Retinal pigment epithelial cell (primary cell): Measurements from ENCODE around the gene CDK5RAP3.

ENCODE experiments used
- DNase-seq: peaks from one replicate; pipeline ENCODE4 v3.0.0-alpha.2; 2010; ENCODE audit warnings: low read depth
- H3K4me3 ChIP-seq: 2 replicates; pipeline ENCODE4 v1.5.1; 2011; ENCODE audit warnings: mild to moderate bottlenecking, low read length, control low read depth, moderate library complexity
- CTCF ChIP-seq: conservative IDR thresholded peaks from 2 replicates; pipeline ENCODE4 v1.5.1; 2011; ENCODE audit warnings: low read depth, low read length, control low read depth, inconsistent platforms

Gene CDK5RAP3

GRCh38 chr17:47978324-47978723 is 7.4 kb downstream of the CDK5RAP3 start:
- no peak overlapping the region for H3K4me3 ChIP-seq
- DNase-seq = no peak
- TF ChIP-seq CTCF = peak; percentile 78

- no peak for DNase-seq
- no peak for TF ChIP-seq CTCF
- H3K4me3 ChIP-seq = no peak overlapping the region
Measured at GRCh38 chr17:47980541-47980940, 9.6 kb downstream of the CDK5RAP3 start.

GRCh38 chr17:47981462-47981861 is 10.5 kb downstream of the CDK5RAP3 start:
- DNase-seq = no peak
- TF ChIP-seq CTCF = no peak
- no peak overlapping the region for H3K4me3 ChIP-seq

- no peak overlapping the region for H3K4me3 ChIP-seq
- no peak for TF ChIP-seq CTCF
Measured at GRCh38 chr17:47982091-47982617, 11.2 kb downstream of the CDK5RAP3 start.

GRCh38 chr17:47982645-47983390 is 11.9 kb downstream of the CDK5RAP3 start:
- DNase-seq = no peak
- H3K4me3 ChIP-seq = no peak overlapping the region
- TF ChIP-seq CTCF = no peak

More at GRCh38 chr17:47982091-47982617, 11.2 kb downstream of the CDK5RAP3 start:
- no peak for DNase-seq

GRCh38 chr17:47983492-47984223 is 12.7 kb downstream of the CDK5RAP3 start:
- no peak overlapping the region for H3K4me3 ChIP-seq
- DNase-seq = no peak
- no peak for TF ChIP-seq CTCF

- no peak for TF ChIP-seq CTCF
Measured at GRCh38 chr17:47986520-47986919, 15.6 kb downstream of the CDK5RAP3 start.

More at GRCh38 chr17:47986520-47986919, 15.6 kb downstream of the CDK5RAP3 start:
- no peak overlapping the region for H3K4me3 ChIP-seq
- DNase-seq = no peak
